ENCODE data around the gene CYP2A7. TPM values are rescaled to one million over a fixed set of nuclear protein-coding genes. Genes with fewer than 3 reads are reported as not detected.
"Not testable (repeated sequence)": the region's sequence is repeated elsewhere in the genome, so short reads cannot be mapped to it uniquely, and the experiment has no call there.

CYP2A7 gene
- total RNA-seq, 4 donors from 2014 or later = not detected

DNA sequence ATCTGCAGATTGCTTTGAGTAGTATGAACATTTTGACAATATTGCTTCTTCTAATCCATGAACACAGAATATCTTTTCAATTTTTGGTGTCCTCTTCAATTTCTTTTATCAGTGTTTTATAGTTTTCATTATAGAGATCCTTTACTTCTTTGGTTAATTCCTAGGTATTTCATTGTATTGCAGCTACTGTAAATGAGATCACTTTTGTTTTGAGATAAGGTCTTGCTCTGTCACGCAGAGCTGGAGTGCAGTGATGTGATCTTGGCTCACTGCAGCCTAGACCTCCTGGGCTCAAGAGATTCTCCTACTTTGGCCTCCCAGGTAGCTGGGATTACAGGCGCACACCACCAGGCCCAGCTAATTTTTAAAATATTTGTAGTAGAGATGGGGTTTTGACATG lies 9.8 kb downstream of the CYP2A7 start:
- 56 to 77% methylated on average over 2 of the region's 2 CpGs for WGBS, 2 donors
- H3K4me3 ChIP-seq (replicated peaks in 1 of 3) = no peak overlapping the region
- H3K27me3 ChIP-seq = no peaks in the 10 kb centered on the region
- H3K27ac ChIP-seq = no peak overlapping the region
- DNase-seq = no peak
- H3K9me3 ChIP-seq = no peaks in the 10 kb centered on the region
- intact Hi-C loops (cut with DNase I) = no loop called here
- no peaks in the 10 kb centered on the region for H3K36me3 ChIP-seq
- no peaks in the 10 kb centered on the region for H3K4me1 ChIP-seq
- TF ChIP-seq, protein P1, sequence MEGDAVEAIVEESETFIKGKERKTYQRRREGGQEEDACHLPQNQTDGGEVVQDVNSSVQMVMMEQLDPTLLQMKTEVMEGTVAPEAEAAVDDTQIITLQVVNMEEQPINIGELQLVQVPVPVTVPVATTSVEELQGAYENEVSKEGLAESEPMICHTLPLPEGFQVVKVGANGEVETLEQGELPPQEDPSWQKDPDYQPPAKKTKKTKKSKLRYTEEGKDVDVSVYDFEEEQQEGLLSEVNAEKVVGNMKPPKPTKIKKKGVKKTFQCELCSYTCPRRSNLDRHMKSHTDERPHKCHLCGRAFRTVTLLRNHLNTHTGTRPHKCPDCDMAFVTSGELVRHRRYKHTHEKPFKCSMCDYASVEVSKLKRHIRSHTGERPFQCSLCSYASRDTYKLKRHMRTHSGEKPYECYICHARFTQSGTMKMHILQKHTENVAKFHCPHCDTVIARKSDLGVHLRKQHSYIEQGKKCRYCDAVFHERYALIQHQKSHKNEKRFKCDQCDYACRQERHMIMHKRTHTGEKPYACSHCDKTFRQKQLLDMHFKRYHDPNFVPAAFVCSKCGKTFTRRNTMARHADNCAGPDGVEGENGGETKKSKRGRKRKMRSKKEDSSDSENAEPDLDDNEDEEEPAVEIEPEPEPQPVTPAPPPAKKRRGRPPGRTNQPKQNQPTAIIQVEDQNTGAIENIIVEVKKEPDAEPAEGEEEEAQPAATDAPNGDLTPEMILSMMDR (IDR thresholded peaks at IDR 0.05) = no peak
- TF ChIP-seq POLR2A (IDR thresholded peaks at IDR 0.05) = no peak

GRCh38 chr19:40867701-40868100 lies 14.3 kb downstream of the CYP2A7 start:
- no peaks in the 10 kb centered on the region for H3K36me3 ChIP-seq
- intact Hi-C loops (cut with DNase I) = no loop called here
- H3K9me3 ChIP-seq = no peaks in the 10 kb centered on the region
- no peaks in the 10 kb centered on the region for H3K4me1 ChIP-seq
- H3K4me3 ChIP-seq (replicated peaks in 1 of 3) = no peak overlapping the region
- no peak overlapping the region for H3K27ac ChIP-seq
- 79 to 81% methylated on average over 7 of the region's 7 CpGs for WGBS, 2 donors
- TF ChIP-seq, protein P1 (IDR thresholded peaks at IDR 0.05) = no peak
- TF ChIP-seq POLR2A (IDR thresholded peaks at IDR 0.05) = no peak
- no peaks in the 10 kb centered on the region for H3K27me3 ChIP-seq
- no peak for DNase-seq

DNA sequence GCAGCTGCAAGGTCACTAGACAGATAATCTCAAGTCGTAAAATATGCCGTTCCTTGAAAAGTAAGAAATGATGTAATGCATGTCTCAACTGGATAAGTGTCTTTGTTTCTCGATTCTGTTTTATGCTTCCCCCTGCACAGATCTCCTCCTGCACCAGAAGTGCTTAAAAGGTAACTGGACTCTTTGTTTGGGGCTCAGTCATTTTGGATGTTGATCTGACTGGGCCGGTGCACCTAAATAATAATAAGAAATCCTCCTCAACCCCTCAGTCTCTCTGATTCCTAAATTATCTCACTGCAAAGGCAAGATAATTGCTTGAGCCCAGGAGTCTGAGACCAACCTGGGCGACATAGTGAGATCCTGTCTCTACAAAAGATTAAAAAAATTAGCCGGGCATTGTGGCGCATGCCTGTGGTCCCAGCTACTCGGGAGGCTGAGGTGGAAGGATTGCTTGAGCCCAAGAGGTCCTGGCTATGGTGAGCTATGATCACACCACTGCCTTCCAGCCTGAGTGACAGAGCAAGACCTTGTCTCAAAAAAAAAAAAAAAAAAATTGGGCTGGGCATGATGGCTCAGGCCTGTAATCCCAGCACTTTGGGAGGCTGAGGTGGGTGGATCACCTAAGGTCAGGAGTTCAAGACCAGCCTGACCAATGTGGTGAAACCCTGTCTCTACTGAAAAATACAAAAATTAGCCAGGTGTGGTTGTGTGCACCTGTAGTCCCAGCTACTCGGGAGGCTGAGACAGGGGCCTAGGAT lies 17.1 kb downstream of the CYP2A7 start:
- H3K9me3 ChIP-seq; H3K4me3 ChIP-seq (replicated peaks in 1 of 3); H3K27ac ChIP-seq; H3K36me3 ChIP-seq; H3K27me3 ChIP-seq; H3K4me1 ChIP-seq; intact Hi-C loops (cut with DNase I); DNase-seq: not testable (repeated sequence)
- 76 to 78% methylated on average over 9 of the region's 9 CpGs for WGBS, 2 donors

DNA sequence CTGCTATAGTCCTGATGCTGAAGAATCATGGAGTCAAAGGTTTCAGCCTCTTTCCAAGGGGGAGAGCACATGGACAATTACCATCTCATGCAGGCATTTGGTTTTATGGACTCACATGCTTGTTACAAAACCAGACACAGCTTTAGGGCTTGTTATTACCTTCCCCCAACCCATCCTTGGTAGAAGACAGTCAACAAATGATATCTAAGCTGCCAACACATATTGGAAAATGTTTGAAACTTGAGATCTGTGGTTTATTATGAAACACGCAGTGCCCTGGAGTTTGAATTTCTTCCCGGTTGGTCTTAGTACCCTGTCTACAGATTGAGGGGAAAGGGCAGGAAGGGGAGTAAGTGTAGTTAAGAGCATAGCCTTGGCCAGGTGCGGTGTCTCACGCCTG lies 19.2 kb downstream of the CYP2A7 start:
- WGBS, 2 donors = 87 to 93% methylated on average over 4 of the region's 4 CpGs
- no peak overlapping the region for H3K4me3 ChIP-seq (replicated peaks in 1 of 3)
- intact Hi-C loops (cut with DNase I) = no loop called here
- H3K4me1 ChIP-seq = no peaks in the 10 kb centered on the region
- no peak for DNase-seq
- H3K9me3 ChIP-seq = no peaks in the 10 kb centered on the region
- TF ChIP-seq, protein P1 (IDR thresholded peaks at IDR 0.05) = no peak
- TF ChIP-seq POLR2A (IDR thresholded peaks at IDR 0.05) = no peak
- no peaks in the 10 kb centered on the region for H3K27me3 ChIP-seq
- no peak overlapping the region for H3K27ac ChIP-seq
- no peaks in the 10 kb centered on the region for H3K36me3 ChIP-seq

- 88 to 91% methylated on average over 3 of the region's 3 CpGs for WGBS, 2 donors
- H3K27me3 ChIP-seq = no peaks in the 10 kb centered on the region
- no peaks in the 10 kb centered on the region for H3K9me3 ChIP-seq
- H3K4me1 ChIP-seq = no peaks in the 10 kb centered on the region
- H3K27ac ChIP-seq = no peak overlapping the region
- no peak for DNase-seq
- H3K36me3 ChIP-seq = no peaks in the 10 kb centered on the region
- no peak overlapping the region for H3K4me3 ChIP-seq (replicated peaks in 1 of 3)
- TF ChIP-seq, protein P1 (IDR thresholded peaks at IDR 0.05) = no peak
- no peak for TF ChIP-seq POLR2A (IDR thresholded peaks at IDR 0.05)
- intact Hi-C loops (cut with DNase I) = no loop called here
These were observed 19.7 kb downstream of the CYP2A7 start for GRCh38 chr19:40862333-40862732.
